Calu3 (cell line): ENCODE measurements around the gene USP48. TPM values are rescaled to one million over a fixed set of nuclear protein-coding genes. Genes with fewer than 3 reads are reported as not detected.

Experiments used
- BruUV-seq: library from RNA; stranded (reverse); fragments of 400-500 nt; replicated peaks from 2 replicates; lab custom pipeline; 2021; lab: Mats Ljungman, UMichigan
- CTCF ChIA-PET: fragments of 300-600 bp; sonication (Branson Sonifier 250); formaldehyde crosslinking; loops from one replicate; lab custom pipeline; 2022; ENCODE audit warnings: antibody characterized with exemption; lab: Charles Lee
- DNase-seq: peaks from one replicate; pipeline ENCODE4 v3.0.0; 2022
- H3K27ac Mint-ChIP-seq: one replicate; pipeline ENCODE4 v1.8.0; 2022; ENCODE audit warnings: mixed read lengths; ENCODE audit not compliant: unreplicated experiment
- H3K27me3 Mint-ChIP-seq: one replicate; pipeline ENCODE4 v1.8.0; 2022; ENCODE audit warnings: mixed read lengths; ENCODE audit not compliant: unreplicated experiment
- H3K36me3 Mint-ChIP-seq: one replicate; pipeline ENCODE4 v1.8.0; 2022; ENCODE audit warnings: mild to moderate bottlenecking, moderate library complexity, mixed read lengths; ENCODE audit not compliant: insufficient read depth, unreplicated experiment
- H3K4me1 Mint-ChIP-seq: one replicate; pipeline ENCODE4 v1.8.0; 2022; ENCODE audit warnings: mild to moderate bottlenecking, low read depth, mixed read lengths; ENCODE audit not compliant: unreplicated experiment
- H3K4me3 Mint-ChIP-seq: one replicate; pipeline ENCODE4 v1.8.0; 2022; ENCODE audit warnings: mild to moderate bottlenecking, low read depth, moderate library complexity, mixed read lengths; ENCODE audit not compliant: unreplicated experiment
- H3K9me3 Mint-ChIP-seq: one replicate; pipeline ENCODE4 v1.8.0; 2022; ENCODE audit warnings: low read depth, mixed read lengths; ENCODE audit not compliant: unreplicated experiment
- CTCF ChIP-seq: fragments of 200-600 bp; IDR thresholded peaks from one replicate; pipeline ENCODE4 v1.8.0; 2022; ENCODE audit warnings: antibody characterized with exemption; ENCODE audit not compliant: unreplicated experiment
- intact Hi-C: fragments of 100-400 bp; cut with micrococcal nuclease; formaldehyde crosslinking; loops from one replicate; pipeline ENCODE4 v1.10.0; 2022; ENCODE audit not compliant: unreplicated experiment
- total RNA-seq: library from RNA; stranded (reverse); gene quantifications from 2 replicates; pipeline ENCODE4 v1.2.3, GENCODE V29; 2022

The USP48 gene
- total RNA-seq, 1 experiment from 2014 or later = 56.6 TPM

DNA sequence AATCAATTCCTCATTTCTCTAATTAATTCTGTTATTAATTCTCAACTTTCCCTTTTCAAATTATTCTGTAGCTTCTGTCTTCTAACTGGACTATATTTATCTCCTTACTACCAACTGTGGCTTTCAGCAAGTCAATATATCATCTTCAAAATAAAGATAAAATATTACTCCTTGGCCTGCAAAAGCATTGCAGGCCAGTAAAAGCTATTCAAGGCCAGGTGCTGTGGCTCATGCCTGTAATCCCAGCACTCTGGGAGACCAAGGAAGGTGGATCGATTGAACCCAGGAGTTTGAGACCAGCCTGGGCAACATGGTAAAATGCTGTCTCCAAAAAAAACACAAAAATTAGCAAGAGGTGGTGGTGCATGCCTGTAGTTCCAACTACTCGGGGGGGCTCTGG, 27.9 kb downstream of the USP48 start:
- no peaks in the 10 kb centered on the region for H3K9me3 Mint-ChIP-seq
- no peak overlapping the region for H3K27ac Mint-ChIP-seq
- no peaks in the 10 kb centered on the region for H3K4me1 Mint-ChIP-seq
- peaks cover 26% of the 10 kb centered on the region for H3K36me3 Mint-ChIP-seq
- BruUV-seq = no TSS peak
- no peak for TF ChIP-seq CTCF
- H3K4me3 Mint-ChIP-seq = no peak overlapping the region
- no peaks in the 10 kb centered on the region for H3K27me3 Mint-ChIP-seq
- no peak for DNase-seq
- CTCF ChIA-PET = no interaction called here
- intact Hi-C loops = no loop called here

GRCh38 chr1:21754583-21754982, 28.4 kb downstream of the USP48 start:
- H3K4me3 Mint-ChIP-seq = no peak overlapping the region
- CTCF ChIA-PET = no interaction called here

GRCh38 chr1:21752186-21752585, 30.8 kb downstream of the USP48 start:
- H3K27me3 Mint-ChIP-seq = no peaks in the 10 kb centered on the region
- TF ChIP-seq CTCF = no peak
- CTCF ChIA-PET = interaction anchor here (0.7 kb wide), 2 partner anchors 31 to 281 kb away, joined by 3 to 6 read pairs; partner anchors contain the start of gene USP48
- H3K9me3 Mint-ChIP-seq = no peaks in the 10 kb centered on the region
- BruUV-seq = no TSS peak
- intact Hi-C loops = no loop called here
- peaks cover 26% of the 10 kb centered on the region for H3K36me3 Mint-ChIP-seq
- no peaks in the 10 kb centered on the region for H3K4me1 Mint-ChIP-seq
- DNase-seq = no peak
- no peak overlapping the region for H3K27ac Mint-ChIP-seq
- no peak overlapping the region for H3K4me3 Mint-ChIP-seq

More at GRCh38 chr1:21754583-21754982, 28.4 kb downstream of the USP48 start:
- DNase-seq = no peak
- H3K4me1 Mint-ChIP-seq = no peaks in the 10 kb centered on the region
- no peak overlapping the region for H3K27ac Mint-ChIP-seq
- no peak for TF ChIP-seq CTCF
- H3K27me3 Mint-ChIP-seq = no peaks in the 10 kb centered on the region
- BruUV-seq = TSS peak; percentile 13
- H3K9me3 Mint-ChIP-seq = no peaks in the 10 kb centered on the region
- intact Hi-C loops = no loop called here
- peaks cover 26% of the 10 kb centered on the region for H3K36me3 Mint-ChIP-seq

DNA sequence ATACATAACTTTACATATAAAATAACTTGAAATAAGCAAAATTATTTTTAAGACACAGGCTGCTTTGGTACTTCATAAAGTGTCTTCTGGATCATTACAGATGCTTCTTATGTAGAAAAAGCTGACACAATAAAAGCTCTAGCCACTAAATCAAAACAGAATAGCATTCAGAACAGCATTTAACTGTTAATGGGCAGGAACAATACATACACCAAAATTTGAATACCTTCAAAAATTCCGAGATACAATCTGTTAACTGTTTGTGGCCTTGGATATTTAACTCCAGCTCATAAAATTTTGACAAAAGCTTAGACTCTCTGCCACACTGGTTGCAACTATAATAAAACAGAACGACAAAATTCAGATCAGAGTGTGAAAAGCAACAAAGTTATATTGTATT, 31.7 kb downstream of the USP48 start:
- DNase-seq = no peak
- Mint-ChIP-seq H3K27ac (no peak overlapping the region), H3K9me3 (no peaks in the 10 kb centered on the region), H3K36me3 (peaks cover 26% of the 10 kb centered on the region), H3K27me3 (no peaks in the 10 kb centered on the region), H3K4me1 (no peaks in the 10 kb centered on the region), H3K4me3 (no peak overlapping the region)
- no peak for TF ChIP-seq CTCF
- no TSS peak for BruUV-seq
- CTCF ChIA-PET = no interaction called here
- intact Hi-C loops = no loop called here
